Measurements from ENCODE around the gene CENPK.
"Not testable (repeated sequence)": the region's sequence is repeated elsewhere in the genome, so short reads cannot be mapped to it uniquely, and the experiment has no call there.

Gene CENPK

DNA sequence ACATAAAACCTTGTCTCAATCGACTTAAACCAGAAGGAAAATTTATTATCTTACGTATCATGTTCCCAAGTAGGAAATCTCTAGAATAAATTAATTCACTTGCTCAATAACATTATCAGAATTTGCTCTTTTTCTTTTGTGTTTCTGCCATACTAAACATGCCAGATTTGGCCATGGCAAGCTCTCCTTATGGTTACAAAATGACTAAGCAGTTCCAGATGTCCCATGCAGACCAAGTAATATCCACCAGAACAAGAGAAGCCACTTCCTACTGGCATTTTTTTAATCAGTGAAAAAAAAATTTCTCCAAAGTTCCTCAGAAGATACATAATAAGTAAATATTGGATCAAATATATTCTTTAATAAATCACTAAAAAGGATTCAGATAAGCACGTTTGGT lies 56.0 kb downstream of the CENPK start:
- DNase-seq, result no peak

DNA sequence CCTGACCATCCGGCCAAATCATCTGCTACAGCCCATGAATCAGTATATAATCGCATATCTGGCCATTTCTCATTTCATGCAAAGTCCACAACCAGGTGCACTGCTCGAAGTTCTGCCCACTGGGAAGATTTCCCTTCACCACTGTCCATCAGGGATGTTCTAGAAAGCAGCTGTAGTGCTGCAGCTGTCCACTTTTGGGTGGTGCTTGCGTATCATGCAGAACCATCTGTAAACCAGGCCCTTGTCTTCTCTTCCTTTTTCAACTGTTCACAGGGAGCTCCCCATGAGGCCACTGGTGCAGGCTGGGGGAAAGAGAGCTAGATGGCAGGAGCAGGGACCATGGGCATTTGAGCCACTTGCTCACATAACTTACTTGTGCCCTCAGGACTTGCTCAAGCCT lies 73.8 kb downstream of the CENPK start:
- no peak for DNase-seq

DNA sequence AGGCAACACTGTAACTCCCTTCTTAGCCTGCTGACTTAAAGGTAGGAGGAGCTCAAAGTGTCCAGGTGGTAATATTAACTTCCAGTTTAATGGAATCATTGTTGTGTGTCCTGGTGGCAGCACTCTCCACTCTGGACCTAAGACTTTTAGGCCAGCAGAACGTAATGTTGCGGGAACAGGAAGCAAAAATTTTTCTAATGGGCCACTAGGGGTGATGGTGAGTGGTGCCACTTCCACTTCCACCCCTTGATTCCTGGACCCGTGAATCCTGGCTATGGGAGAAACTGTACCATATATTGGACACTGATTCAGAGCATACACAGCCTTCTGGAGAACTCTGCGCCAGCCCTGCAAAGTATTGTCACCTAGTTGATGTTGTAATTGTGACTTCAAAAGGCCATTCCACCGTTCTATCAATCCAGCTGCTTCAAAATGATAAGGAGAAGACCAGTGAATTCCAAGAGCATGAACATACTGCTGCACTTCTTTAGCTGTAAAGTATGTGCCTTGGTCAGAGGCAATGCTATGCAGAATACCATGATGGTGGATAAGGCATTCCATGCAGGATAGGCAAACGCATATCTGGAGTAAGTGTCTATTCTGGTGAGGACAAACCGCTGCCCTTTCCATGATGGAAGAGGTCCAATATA lies 74.8 kb downstream of the CENPK start:
- DNase-seq, result not testable (repeated sequence)

- not testable (repeated sequence) for DNase-seq
Observed at GRCh38 chr5:65486803-65487202, 76.2 kb downstream of the CENPK start.

- DNase-seq, result no peak
Observed at GRCh38 chr5:65485405-65485804, 77.6 kb downstream of the CENPK start.

- no peak for DNase-seq
Observed at GRCh38 chr5:65483546-65484346, 79.2 kb downstream of the CENPK start.

- no peak for DNase-seq
Observed at GRCh38 chr5:65482736-65483545, 80.0 kb downstream of the CENPK start.

DNA sequence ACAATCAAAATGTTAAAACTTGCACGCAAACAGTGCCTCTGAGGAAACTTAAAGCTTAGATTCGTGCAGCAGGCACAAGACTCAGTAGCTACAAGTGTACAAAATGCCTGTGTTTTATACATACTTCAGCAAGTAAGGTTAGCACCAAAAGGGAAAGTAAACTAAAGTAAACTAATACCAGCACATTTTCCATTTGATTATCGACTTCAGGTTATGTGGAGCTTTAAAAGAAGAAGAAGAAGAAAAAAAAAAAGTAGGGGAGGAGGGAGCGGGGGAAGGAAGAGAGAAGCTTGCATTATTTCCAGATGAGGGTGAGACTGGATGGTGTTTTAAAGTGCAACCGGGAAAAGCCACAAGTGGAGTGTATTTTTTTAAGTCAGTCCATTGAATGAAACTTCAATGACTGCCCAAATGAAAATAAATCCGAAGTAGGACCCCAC lies 80.7 kb downstream of the CENPK start:
- no peak for DNase-seq

DNA sequence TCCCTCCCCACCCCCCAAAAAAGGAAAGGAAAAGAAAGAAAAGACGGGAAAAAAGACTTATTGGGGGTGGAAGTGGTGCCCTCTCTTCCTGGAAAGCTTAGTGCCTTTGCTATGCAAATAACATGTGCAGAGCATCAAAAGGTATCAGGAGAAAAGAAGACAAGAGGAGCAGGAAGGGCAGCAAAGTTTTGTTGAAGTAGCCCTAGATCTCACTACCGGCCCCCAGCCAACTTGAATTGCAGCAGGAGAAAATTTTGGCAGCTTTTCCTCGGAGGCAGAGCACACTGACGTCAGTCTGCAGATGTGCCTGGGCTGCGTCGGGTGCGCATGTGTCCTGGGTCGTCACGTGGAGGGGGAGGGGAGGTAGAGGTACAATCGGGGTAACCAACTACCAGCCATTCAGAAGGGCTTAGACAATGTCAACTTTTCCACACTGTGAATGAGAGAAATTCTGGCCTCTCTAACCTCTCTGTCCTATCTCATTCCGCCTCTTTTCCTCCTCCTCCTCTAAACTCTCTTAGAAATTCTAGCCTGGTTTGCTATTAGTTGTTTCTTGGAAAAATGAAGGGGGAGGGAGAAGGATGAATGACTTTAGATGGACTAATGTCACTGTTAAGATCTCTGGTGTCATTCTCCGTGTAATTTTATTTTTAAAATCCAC lies 81.2 kb downstream of the CENPK start, which contains the start of gene ADAMTS6:
Gene ADAMTS6, minus strand, starts transcription at position 286 of the 661 bp plus-strand sequence. CDS start 8,247 bp downstream, outside the sequence.
- peak; percentile 36 for DNase-seq

DNA sequence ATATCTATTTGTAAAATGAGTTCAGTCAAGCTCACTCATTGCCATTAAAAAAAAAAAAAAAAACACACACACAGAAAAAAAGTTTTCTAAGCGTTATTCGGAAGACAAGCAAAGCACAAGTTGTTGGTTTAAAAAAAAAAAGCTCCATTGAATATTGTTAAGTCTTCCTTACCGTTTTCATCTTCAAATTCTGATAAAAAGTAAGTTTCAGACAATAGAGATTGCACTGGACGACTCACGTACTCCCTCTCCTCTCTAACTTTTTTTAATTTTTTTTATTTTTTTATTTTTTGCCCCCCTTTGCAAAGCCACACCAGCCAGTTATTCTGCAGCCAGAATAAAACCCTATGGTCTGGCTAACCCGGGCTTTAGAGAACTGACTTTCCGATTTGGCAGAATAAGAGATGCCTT lies 81.8 kb downstream of the CENPK start:
- DNase-seq, result no peak

DNA sequence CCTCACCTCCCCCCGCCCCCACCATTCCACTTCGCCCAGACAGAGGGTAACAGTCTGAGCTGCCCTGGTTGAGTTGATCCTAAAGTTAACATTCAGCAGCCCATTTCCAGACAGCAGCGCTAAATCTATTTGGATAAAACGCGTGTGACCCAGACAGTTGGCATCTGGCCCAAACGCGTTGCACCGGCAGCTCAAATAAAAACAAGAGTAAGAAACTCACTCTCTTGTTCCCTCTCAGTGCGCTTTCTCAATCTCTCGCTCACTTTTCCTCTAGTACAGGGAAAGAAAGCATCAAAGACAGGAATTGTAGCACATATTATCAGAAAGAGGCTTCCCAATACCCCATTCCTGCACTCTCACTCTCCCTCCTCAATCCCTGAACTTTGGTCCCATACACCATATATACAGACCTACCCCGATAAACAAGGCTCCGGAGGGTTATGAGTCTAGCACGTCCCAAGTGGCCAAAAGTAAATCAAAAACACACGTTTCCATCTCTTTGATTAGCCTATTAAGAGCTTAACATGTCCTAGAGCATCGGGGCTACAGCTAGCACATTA lies 82.6 kb downstream of the CENPK start:
- no peak for DNase-seq

DNA sequence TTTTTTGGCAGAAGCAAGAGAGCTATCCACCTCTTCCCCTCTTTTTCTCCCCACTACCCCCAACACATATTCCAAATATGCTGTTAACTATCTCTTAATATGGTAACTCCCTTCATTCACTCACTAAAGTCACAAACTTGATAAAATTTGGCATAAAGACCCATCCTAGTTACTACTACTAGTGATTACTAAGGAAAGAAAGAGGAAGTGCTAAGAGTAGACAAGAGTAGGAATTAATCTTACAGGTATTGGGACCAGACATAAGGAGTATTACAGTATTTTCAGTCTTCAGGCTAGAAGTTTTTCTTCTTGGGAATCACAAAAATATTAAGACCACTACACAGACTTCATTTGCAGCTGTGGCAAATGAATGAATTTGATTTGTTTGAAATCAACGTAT lies 83.4 kb downstream of the CENPK start:
- DNase-seq, result no peak

DNA sequence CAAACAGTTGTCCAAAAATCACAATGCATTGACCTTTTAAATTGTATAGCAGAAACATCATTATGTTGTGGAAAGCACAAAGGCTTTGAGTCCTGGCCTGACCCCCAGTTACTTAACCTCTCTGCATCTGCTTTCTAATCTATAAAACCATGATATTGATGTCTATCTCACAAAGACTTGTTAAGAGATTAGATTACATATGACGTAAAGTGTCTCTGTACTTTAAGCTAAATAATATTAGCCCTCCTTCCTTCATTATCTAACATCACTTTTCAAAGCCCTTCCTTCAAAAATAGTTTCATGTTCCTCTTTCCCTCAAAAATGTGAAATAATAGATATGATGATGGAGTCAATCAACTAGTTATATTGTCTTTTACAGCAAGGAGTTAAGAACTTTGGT lies 84.6 kb downstream of the CENPK start:
- DNase-seq, result no peak

GRCh38 chr5:65475895-65476294 lies 87.1 kb downstream of the CENPK start:
- no peak for DNase-seq

- DNase-seq, result no peak
Observed at GRCh38 chr5:65475336-65475735, 87.6 kb downstream of the CENPK start.

- no peak for DNase-seq
Observed at GRCh38 chr5:65474130-65474711, 88.7 kb downstream of the CENPK start.

GRCh38 chr5:65468633-65469032 lies 94.3 kb downstream of the CENPK start:
- DNase-seq, result no peak
